Ramos (cell line): ENCODE data around the gene SEMA6C.

Experiments used
- in situ Hi-C: fragments of 300-500 bp; cut with MboI; formaldehyde crosslinking; loops from one replicate; pipeline ENCODE4 v1.14.3; 2022; ENCODE audit warnings: low sequenced_read_pairs; ENCODE audit not compliant: unreplicated experiment

Gene SEMA6C

DNA sequence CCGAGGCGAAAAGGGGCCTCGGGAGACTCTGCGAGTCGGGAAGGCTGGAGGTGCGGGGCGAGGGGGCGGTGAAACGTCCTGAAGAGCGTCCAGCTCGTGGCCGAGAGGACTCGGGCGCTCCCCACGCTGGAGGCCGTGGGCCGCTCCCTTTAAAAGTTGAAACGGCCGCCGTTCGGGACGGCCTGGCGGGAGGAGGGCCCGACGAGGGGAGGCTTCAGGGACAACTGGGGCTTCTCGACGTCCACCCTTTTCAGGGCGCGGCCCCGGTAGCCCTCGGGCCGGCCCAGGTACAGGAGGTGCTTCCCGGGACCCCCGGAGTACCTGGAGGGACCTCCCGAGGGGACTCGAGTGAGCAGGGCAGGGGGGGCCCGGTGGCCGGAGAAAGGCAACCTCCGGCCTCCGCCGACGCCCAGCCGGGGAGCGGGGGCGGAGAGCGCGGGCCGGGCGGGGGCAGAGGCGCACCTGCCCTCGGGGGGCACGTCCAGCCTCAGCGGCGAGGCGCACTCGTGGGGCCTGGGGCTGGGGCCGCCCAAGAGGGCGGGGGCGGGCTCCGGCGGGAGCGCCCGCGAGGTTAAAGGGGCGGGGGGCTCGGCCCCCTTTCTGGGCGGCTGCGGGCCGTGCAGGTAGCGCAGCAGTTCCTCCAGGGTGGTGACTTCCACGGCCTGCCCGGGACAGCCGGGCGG, 14.0 kb downstream of the SEMA6C start:
- in situ Hi-C loops: no loop called here

DNA sequence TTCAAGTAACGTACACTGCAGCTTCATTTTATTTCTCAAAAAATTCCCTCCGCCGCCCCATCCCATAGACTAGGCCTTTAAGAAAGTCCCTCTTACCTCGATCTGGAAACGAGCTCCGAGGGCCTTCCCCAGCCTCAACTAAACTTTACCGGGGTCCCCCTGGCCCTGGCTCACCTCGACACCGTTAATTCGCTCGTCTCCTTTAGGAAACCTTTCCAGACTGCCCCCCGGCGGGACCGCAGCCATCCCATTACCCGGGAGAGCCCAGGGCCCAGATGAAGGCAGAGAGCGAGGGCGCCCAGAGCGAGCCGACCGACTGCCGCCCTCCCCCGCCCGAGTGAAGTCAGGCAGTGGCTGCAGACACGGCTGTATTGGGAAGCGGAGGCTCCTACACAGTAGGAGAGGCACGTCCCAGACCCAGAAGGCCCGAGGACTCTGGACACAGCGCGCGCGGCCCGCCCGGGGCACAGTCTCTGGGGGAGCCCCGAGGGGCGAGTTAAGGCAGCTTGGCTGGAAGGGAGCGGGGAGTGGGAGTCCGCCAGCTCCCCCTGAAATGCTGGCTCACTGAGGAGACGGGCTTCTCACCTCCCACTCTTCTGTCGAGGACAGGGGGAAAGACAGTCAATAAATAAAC, 14.6 kb downstream of the SEMA6C start:
- in situ Hi-C loops: no loop called here

DNA sequence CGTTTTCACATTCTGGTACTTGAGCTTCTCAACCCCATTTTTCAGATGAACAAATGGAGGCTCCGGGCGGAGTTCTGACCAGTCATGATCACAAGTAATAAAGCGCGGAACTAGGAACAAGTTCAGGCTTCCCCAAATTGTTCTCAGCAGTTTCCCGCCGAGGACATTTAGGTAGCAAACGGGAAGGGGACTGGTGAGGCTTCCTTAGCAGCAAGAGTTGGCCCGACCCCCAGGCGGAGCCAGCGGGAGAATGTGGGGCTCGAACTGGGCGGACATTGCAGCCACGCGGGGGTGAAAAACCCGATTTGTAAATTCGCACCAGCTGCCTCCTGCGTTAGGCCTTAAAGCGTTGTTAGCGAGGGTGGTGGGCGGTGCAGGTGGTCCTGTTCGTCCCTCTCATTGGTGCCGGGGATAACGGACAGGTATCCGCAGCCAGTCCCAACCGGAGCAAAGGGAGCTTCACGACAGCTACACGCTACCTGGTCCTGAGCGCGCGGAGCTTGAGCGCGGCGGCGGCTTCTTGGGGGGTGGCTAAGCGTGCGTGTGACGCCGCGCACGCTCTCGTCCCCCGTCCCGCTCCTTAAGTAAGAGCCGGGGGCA, 15.3 kb downstream of the SEMA6C start:
- in situ Hi-C loops: no loop called here

DNA sequence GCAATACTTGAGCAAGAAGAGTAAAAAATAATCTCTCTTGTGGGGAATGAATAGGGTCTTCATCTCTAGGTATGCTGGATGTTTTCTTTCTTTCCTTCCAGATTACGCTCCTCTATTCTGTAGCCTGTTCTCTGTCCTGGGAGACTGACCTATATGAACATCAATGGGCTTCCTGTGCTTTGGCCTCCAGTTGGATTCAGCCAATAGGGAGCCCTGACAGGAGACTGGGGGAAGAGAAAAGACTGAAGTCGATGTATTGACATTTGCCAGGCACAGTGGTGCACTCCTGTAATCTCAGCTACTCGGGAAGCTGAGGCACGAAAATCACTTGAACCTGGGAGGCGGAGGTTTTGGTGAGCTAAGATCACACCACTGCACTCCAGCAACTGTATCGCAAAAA, 17.6 kb downstream of the SEMA6C start:
- in situ Hi-C loops: no loop called here

DNA sequence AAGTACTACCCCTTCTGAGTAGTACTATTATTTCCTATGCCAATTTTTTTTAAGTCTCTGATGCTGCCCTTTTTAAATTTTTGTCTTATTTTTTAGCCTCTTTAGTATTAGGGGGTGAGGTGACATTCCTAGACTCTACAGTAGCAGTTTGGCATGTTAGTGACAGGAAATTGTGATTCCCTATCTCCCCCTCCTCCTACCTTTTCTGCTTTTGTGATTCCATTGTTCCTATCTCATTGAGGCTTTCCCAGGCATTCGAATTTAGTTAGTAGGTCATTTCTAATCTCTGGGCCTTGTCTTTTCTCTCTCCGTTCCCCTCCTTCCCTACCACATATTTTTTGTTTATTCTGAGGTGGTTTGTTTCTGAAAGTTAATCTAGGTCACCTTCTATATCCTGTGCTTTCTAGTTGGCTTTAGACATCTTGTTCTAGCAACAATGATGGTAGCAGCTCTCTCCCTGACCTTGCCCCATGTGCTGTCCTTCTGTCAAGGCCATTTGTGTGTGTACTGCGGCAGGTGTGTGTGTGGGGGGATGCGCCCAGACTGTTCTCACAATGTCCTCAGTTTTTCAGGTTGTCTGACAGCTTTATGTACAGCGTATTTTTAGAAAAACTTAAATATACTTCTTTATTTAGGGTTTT, 21.5 kb downstream of the SEMA6C start:
- in situ Hi-C loops: no loop called here

DNA sequence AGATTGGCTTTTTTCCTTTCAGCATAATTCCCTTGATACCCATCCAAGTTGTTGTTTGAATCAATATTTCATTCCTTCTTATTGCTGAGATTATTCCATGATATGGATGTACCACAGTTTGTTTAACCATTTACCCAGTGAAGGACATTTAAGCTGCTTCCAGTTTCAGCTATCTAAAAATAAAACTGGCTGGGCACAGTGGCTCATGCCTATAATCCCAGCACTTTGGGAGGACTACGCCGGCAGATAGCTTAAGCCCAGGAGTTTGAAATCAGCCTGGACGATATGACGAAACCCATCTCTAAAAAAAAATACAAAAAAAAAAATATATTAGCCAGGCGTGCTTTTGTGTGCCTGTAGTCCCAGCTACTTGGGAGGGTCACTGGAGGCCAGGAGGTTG, 32.6 kb downstream of the SEMA6C start:
- in situ Hi-C loops: no loop called here

DNA sequence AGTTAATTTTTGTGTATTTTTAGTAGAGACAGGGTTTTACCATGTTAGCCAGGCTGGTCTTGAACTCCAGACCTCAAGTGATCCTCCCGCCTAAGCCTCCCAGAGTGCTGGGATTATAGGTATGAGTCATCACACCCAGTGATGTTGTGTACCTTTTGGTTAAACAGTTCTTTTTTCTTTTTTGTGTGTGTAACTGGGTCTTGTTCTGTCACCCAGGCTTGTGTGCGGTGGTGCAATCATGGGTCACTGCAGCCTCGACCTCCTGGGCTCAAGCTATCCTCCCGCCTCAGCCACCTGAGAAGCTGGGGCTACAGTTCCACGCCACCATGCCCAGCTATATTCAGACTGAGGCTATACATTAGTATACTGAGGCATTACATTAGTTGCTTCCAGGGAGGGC, 38.1 kb downstream of the SEMA6C start:
- in situ Hi-C loops: no loop called here

DNA sequence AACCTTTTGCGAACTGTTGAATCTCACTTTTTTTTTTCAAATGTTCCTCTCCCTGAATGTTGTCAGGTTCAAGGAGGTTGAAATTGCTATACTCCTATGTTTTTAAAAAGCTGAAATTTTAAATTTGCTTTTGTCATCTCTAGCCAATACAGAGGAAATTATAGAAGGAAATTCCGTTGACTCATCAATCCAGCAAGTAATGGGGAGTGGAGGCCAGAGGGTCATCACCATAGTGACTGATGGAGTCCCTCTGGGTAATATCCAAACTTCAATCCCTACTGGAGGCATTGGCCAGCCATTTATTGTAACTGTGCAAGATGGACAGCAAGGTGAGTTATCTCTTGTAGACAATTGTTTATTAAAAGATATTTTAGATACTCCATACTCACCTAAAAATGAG, 39.5 kb downstream of the SEMA6C start:
- in situ Hi-C loops: no loop called here

DNA sequence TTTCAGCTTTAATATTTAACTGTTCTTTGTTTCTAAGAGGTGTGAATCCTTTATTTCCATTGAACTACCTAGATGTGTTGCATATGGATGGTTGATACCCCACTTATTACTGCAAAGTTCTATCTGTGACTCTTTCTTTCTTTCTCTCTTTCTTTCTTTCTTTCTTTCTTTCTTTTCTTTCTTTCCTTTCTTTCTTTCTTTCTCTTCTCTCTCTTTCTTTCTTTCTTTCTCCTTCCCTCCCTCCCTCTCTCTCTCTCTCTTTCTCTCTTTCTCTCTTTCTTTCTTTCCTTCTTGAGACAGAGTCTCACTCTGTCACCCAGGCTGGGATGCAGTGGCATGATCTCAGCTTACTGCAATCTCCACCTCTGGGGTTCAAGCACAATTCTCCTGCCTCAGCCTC, 41.8 kb downstream of the SEMA6C start:
- in situ Hi-C loops: no loop called here

DNA sequence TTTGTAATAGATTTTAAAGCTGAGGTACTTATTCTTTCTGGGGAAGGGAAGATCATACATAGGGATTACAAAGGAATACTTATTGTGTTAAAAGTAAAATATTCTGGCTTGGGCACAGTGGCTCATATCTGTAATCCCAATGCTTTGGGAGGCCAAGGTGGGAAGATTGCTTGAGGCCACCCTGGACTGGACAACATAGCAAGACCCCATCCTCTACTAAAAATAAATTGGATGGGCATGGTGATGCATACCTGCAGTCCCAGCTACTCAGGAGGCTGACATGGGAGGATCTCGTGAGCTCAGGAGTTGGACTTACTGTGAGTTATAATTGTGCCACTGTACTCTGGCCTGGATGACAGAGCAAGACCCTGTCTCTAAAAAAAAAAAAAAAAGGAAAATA, 48.3 kb downstream of the SEMA6C start:
- in situ Hi-C loops: loop anchor here (10.0 kb wide), 1 partner anchor 57 kb away; the partner anchor contains the start of gene TNFAIP8L2

DNA sequence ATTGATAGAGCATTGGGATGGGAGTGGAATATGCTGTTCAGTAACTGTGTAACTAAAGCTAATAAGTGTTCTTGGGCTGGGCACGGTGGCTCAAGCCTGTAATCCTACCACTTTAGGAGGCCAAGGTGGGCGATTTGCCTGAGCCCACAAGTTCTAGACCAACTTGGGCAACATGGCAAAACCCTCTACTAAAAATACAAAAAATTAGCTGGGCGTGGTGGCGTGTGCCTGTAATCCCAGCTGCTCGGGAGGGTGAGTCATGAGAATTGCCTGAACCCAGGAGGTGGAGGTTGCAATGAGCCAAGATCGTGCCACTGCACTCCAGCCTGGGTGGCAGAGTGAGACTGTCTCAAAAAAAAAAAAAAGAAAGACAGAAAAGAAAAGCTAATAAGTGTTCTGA, 49.0 kb downstream of the SEMA6C start:
- in situ Hi-C loops: loop anchor here (10.0 kb wide), 1 partner anchor 57 kb away; the partner anchor contains the start of gene TNFAIP8L2

DNA sequence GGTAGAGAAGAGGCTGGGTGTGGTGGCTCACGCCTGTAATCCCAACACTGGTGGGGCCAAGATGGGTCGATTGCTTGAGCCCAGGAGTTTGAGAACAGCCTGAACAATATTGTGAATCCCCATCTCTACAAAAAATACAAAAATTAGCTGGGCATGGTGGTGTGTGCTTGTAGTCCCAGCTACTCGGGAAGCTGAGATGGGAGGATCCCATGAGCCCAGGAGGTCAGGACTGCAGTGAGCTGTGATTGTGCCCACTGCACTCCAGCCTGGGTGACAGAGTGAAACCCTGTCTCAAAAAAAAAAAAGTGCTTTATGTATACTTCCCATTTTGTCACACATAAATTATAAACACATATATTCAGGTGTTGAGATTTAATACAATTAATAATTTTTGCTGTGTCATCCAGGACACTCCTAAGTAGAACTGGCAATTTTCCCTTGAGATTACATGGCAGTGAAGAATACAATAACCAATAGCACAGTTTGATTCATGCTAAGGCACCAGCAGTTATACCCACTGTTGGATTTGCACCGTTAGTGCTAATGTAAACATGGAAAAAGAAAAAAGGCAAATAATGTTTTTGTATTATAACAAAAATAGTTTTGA, 60.4 kb downstream of the SEMA6C start:
- in situ Hi-C loops: no loop called here
